Duodenal mucosa (tissue), 2 donors: ENCODE data around the gene VAV2.

Source experiments
- H3K27ac ChIP-seq: one replicate; pipeline ENCODE4 v1.7.0; 2013; ENCODE audit warnings: low read depth, low read length
- H3K27me3 ChIP-seq, 2 donors: one replicate each; pipeline ENCODE4 v1.7.0; 2013; ENCODE audit warnings: low read length in 2 of 2, control low read depth in 1 of 2; ENCODE audit not compliant: insufficient read depth in 2 of 2, control insufficient read depth in 1 of 2
- H3K36me3 ChIP-seq, 2 donors: one replicate each; pipeline ENCODE4 v1.7.0; 2013; ENCODE audit warnings: low read length in 2 of 2, control low read depth in 1 of 2; ENCODE audit not compliant: insufficient read depth in 2 of 2, control insufficient read depth in 1 of 2
- H3K4me1 ChIP-seq, 2 donors: one replicate each; pipeline ENCODE4 v1.7.0; 2013; ENCODE audit warnings: low read length in 2 of 2, control low read depth in 1 of 2; ENCODE audit not compliant: insufficient read depth in 2 of 2, control insufficient read depth in 1 of 2
- H3K4me3 ChIP-seq, 2 donors: one replicate each; pipeline ENCODE4 v1.7.0; 2013; ENCODE audit warnings: low read length in 2 of 2, low read depth in 1 of 2
- H3K9ac ChIP-seq, 2 donors: one replicate each; pipeline ENCODE4 v1.7.0; 2013; ENCODE audit warnings: low read length in 2 of 2, low read depth in 1 of 2
- H3K9me3 ChIP-seq, 2 donors: one replicate each; pipeline ENCODE4 v1.7.0; 2013; ENCODE audit warnings: low read length in 2 of 2, control low read depth in 1 of 2; ENCODE audit not compliant: control insufficient read depth in 1 of 2

VAV2 gene

GRCh38 chr9:133715866-133716563 is 276.1 kb downstream of the VAV2 start:
- Histone ChIP-seq H3K27ac (no peak overlapping the region), H3K9ac (no peak overlapping the region), H3K4me3 (no peak overlapping the region), H3K4me1 (peaks cover 5 to 14% of the 10 kb centered on the region in 2 donors), H3K27me3 (peaks cover 0 to 4% of the 10 kb centered on the region in 2 donors), H3K36me3 (no peaks in the 10 kb centered on the region), H3K9me3 (no peaks in the 10 kb centered on the region)

GRCh38 chr9:133715295-133715865 is 276.7 kb downstream of the VAV2 start:
- no peak overlapping the region for H3K9ac ChIP-seq
- no peaks in the 10 kb centered on the region for H3K36me3 ChIP-seq
- H3K27me3 ChIP-seq, result peaks cover 0 to 4% of the 10 kb centered on the region in 2 donors
- peaks cover 5 to 14% of the 10 kb centered on the region in 2 donors for H3K4me1 ChIP-seq
- no peak overlapping the region for H3K27ac ChIP-seq
- H3K9me3 ChIP-seq, result no peaks in the 10 kb centered on the region
- no peak overlapping the region for H3K4me3 ChIP-seq

- H3K36me3 ChIP-seq, result no peaks in the 10 kb centered on the region
- H3K9ac ChIP-seq, result no peak overlapping the region
- peaks cover 5 to 14% of the 10 kb centered on the region in 2 donors for H3K4me1 ChIP-seq
- no peaks in the 10 kb centered on the region for H3K9me3 ChIP-seq
- H3K27ac ChIP-seq, result no peak overlapping the region
- H3K4me3 ChIP-seq, result no peak overlapping the region
- H3K27me3 ChIP-seq, result peaks cover 0 to 4% of the 10 kb centered on the region in 2 donors
These were observed 277.4 kb downstream of the VAV2 start for GRCh38 chr9:133714606-133715294.

- no peak overlapping the region for H3K9ac ChIP-seq
- H3K4me3 ChIP-seq, result no peak overlapping the region
- H3K4me1 ChIP-seq, result peaks cover 5 to 14% of the 10 kb centered on the region in 2 donors
- H3K36me3 ChIP-seq, result no peaks in the 10 kb centered on the region
- H3K9me3 ChIP-seq, result no peaks in the 10 kb centered on the region
- H3K27me3 ChIP-seq, result peaks cover 0 to 4% of the 10 kb centered on the region in 2 donors
- H3K27ac ChIP-seq, result no peak overlapping the region
These were observed 278.1 kb downstream of the VAV2 start for GRCh38 chr9:133713960-133714495.

- Histone ChIP-seq H3K9ac (no peak overlapping the region), H3K27me3 (peaks cover 0 to 4% of the 10 kb centered on the region in 2 donors), H3K27ac (no peak overlapping the region)
These were observed 278.8 kb downstream of the VAV2 start for GRCh38 chr9:133713150-133713959.

GRCh38 chr9:133712221-133713100 is 279.7 kb downstream of the VAV2 start:
- Histone ChIP-seq H3K9ac (no peak overlapping the region), H3K27ac (no peak overlapping the region), H3K27me3 (peaks cover 0 to 4% of the 10 kb centered on the region in 2 donors), H3K4me3 (no peak overlapping the region), H3K4me1 (peaks cover 5 to 14% of the 10 kb centered on the region in 2 donors), H3K36me3 (no peaks in the 10 kb centered on the region), H3K9me3 (no peaks in the 10 kb centered on the region)

More at GRCh38 chr9:133713150-133713959, 278.8 kb downstream of the VAV2 start:
- no peaks in the 10 kb centered on the region for H3K9me3 ChIP-seq
- no peak overlapping the region for H3K4me3 ChIP-seq
- H3K36me3 ChIP-seq, result no peaks in the 10 kb centered on the region
- peaks cover 5 to 14% of the 10 kb centered on the region in 2 donors for H3K4me1 ChIP-seq
